Esophagus squamous epithelium (tissue), 4 donors: ENCODE measurements around the gene RIC8B.

Source experiments
- POLR2A ChIP-seq, 4 donors: fragments of 450-650 bp; IDR thresholded peaks; one replicate each; pipeline ENCODE4 v1.6.1; 2017; ENCODE audit warnings: antibody characterized with exemption in 4 of 4, mild to moderate bottlenecking in 4 of 4, moderate library complexity in 3 of 4
- TF ChIP-seq, protein P1 (sequence below), 6 experiments: fragments of 450-650 bp in 4 of 6; fragments of 200-600 bp in 2 of 6; sonication (generic) in 2 of 6; IDR thresholded peaks; one replicate each; pipeline ENCODE4 v1.5.1; 2016 to 2019; ENCODE audit warnings: antibody characterized with exemption in 6 of 6, mild to moderate bottlenecking in 4 of 6, moderate library complexity in 4 of 6

DNA sequence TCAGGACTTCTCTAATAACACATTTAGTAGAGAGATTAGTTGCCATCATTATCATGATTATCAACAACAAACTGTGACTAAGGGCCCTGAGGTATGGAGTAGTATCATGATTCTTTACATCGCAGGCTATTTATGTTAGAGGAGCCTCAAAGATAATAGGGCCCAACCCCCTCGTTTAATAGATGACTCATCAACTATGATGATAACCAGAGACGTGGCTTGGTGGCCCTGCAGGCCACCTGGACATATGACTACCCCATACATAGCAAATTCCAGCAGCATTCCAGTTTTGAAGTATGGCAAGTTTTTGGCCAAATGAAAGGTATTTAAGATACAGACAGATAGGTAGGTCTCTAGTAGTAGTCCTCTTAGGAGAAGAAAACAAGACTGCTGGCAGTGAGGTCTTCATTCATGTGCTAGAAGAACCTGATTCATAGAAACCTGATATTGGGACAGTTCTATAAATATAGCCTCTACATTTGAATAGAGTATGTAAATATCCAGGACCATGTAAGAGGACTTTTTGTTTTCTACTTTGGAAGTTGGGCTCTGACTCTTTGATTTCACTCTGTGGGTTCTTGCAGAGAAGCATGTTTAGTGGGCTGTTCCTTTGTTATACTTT is 5.6 kb downstream of the RIC8B start:
- TF ChIP-seq, protein P1, sequence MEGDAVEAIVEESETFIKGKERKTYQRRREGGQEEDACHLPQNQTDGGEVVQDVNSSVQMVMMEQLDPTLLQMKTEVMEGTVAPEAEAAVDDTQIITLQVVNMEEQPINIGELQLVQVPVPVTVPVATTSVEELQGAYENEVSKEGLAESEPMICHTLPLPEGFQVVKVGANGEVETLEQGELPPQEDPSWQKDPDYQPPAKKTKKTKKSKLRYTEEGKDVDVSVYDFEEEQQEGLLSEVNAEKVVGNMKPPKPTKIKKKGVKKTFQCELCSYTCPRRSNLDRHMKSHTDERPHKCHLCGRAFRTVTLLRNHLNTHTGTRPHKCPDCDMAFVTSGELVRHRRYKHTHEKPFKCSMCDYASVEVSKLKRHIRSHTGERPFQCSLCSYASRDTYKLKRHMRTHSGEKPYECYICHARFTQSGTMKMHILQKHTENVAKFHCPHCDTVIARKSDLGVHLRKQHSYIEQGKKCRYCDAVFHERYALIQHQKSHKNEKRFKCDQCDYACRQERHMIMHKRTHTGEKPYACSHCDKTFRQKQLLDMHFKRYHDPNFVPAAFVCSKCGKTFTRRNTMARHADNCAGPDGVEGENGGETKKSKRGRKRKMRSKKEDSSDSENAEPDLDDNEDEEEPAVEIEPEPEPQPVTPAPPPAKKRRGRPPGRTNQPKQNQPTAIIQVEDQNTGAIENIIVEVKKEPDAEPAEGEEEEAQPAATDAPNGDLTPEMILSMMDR (IDR thresholded peaks at IDR 0.05) = no peak
- TF ChIP-seq POLR2A (IDR thresholded peaks at IDR 0.05) = no peak
